Kidney (tissue), 14 donors: Measurements from ENCODE around the gene RARA. TPM values are rescaled to one million over a fixed set of nuclear protein-coding genes. Genes with fewer than 3 reads are reported as not detected.
"Not testable (repeated sequence)": the region's sequence is repeated elsewhere in the genome, so short reads cannot be mapped to it uniquely, and the experiment has no call there.

Experiments
- DNase-seq, 5 donors: peaks; one replicate each; pipeline ENCODE4 v3.0.0-alpha.2; 2013 to 2020
- FAIRE-seq: peaks from 2 replicates; lab custom pipeline; 2012; peaks lifted over from hg19 to GRCh38; lab: Jason Lieb, UNC
- H3K27ac ChIP-seq, 2 donors: one replicate each; pipeline ENCODE4 v1.7.0; 2013; ENCODE audit warnings: low read depth in 2 of 2, low read length in 2 of 2, inconsistent platforms in 1 of 2
- H3K27me3 ChIP-seq: one replicate; pipeline ENCODE4 v1.7.1; 2013; ENCODE audit warnings: low read length, inconsistent platforms; ENCODE audit not compliant: control insufficient read depth, insufficient read depth
- H3K36me3 ChIP-seq, 3 donors: one replicate each; pipeline versions ENCODE4 v1.7.0 to v1.7.1; 2013; ENCODE audit warnings: low read length in 3 of 3, control low read depth in 1 of 3, inconsistent platforms in 1 of 3; ENCODE audit not compliant: insufficient read depth in 3 of 3, control insufficient read depth in 2 of 3
- H3K4me1 ChIP-seq, 3 donors: one replicate each; pipeline versions ENCODE4 v1.7.0 to v1.7.1; 2013; ENCODE audit warnings: low read length in 3 of 3, inconsistent platforms in 1 of 3, low read depth in 1 of 3; ENCODE audit not compliant: control insufficient read depth in 2 of 3, insufficient read depth in 2 of 3
- H3K4me3 ChIP-seq, 3 donors: one replicate each; pipeline versions ENCODE4 v1.7.0 to v1.8.1; 2013; ENCODE audit warnings: low read length in 3 of 3, control low read depth in 1 of 3, inconsistent platforms in 1 of 3
- H3K9ac ChIP-seq, 3 donors: one replicate each; pipeline versions ENCODE4 v1.7.0 to v1.7.1; 2013; ENCODE audit warnings: low read length in 3 of 3, control low read depth in 1 of 3, inconsistent platforms in 1 of 3
- H3K9me3 ChIP-seq, 3 donors: one replicate each; pipeline versions ENCODE4 v1.7.0 to v1.7.1; 2013; ENCODE audit warnings: low read length in 3 of 3, control low read depth in 1 of 3, inconsistent platforms in 1 of 3; ENCODE audit not compliant: control insufficient read depth in 2 of 3, insufficient read depth in 1 of 3
- CTCF ChIP-seq: IDR thresholded peaks from 3 replicates; pipeline ENCODE4 v1.5.1; 2012; ENCODE audit warnings: mild to moderate bottlenecking, moderate library complexity, borderline replicate concordance; ENCODE audit not compliant: insufficient read depth; ENCODE audit errors: extremely low read depth
- intact Hi-C: fragments of 100-400 bp; cut with DNase I; formaldehyde crosslinking; loops from one replicate; pipeline ENCODE4 v1.11.1; 2022
- polyA plus RNA-seq: library from polyadenylated mRNA; stranded (reverse); fragments of 350-450 nt; fragmentation: Illumina TruSeq; extraction: RNeasy Lipid Tissue Mini Kit (QIAGEN cat#74804); gene quantifications from one replicate; pipeline ENCODE4 v1.2.3, GENCODE V29; 2014; ENCODE audit warnings: low read depth, low replicate concordance; ENCODE audit not compliant: insufficient read depth
- total RNA-seq: library from RNA; stranded (reverse); fragmentation: NEBNext Ultra II Directional; extraction: Animal tissue kit (Norgen Biotek cat#: 25700); gene quantifications from one replicate; pipeline ENCODE4 v1.2.1, GENCODE V29; 2021
- donor health status: control.
- donor health status: control.
- donor health status: control.
- donor health status: control.
- donor health status: control.
- donor health status: DM: yes; HTN: yes; CAD: no.
- donor health status: Normal renal cell carcinoma (clear cell type).

Gene RARA
- total and polyA plus RNA-seq, 2 donors from 2014 or later: 22.5 to 45.7 TPM

GRCh38 chr17:40373999-40374398 is 65.0 kb downstream of the RARA start:
- Histone ChIP-seq H3K9me3 (no peaks in the 10 kb centered on the region), H3K27ac (no peak overlapping the region), H3K4me3 (no peak overlapping the region), H3K9ac (no peak overlapping the region), H3K4me1 (no peaks in the 10 kb centered on the region), H3K27me3 (no peaks in the 10 kb centered on the region), H3K36me3 (no peaks in the 10 kb centered on the region)
- no peak for TF ChIP-seq CTCF
- no peak for FAIRE-seq
- no peak for DNase-seq
- intact Hi-C loops: no loop called here

DNA sequence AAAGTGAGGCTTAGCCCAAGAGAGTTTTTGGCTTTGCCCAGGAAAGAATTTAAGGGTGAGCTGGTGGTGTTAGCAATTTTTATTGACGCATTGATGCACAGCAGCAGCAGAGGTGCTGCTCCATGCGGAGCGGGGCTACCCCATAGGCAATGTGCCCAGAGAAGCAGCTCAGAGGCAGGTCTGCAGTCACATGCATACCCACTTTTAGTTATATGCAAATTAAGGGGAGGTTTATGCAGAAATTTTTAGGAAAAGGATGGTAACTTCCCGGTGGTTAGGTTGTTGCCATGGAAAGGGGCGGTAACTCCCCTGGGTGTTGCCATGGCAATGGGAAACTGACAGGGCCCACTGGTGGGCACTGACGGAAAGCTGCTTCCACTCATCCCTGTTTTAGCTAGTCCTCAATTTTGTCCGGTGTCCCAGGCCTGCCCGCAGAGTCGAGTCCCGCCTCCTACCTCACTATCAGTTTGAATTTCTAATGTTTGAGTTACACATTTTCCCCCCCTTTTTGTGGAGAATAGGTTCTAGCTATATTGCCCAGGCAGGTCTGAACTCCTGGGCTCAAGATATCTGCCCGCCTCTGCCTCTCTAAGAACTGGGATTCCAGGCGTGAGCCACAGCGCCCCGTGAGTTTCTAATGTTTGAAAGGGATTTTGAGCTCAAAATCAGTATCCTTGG is 66.0 kb downstream of the RARA start:
- Histone ChIP-seq H3K27me3 (no peaks in the 10 kb centered on the region), H3K4me3 (no peak overlapping the region), H3K9ac (no peak overlapping the region), H3K36me3 (no peaks in the 10 kb centered on the region), H3K9me3 (no peaks in the 10 kb centered on the region), H3K27ac (no peak overlapping the region), H3K4me1 (no peaks in the 10 kb centered on the region)
- intact Hi-C loops: no loop called here
- TF ChIP-seq CTCF: no peak
- DNase-seq (no peak), FAIRE-seq (no peak)

GRCh38 chr17:40375786-40376185 is 66.8 kb downstream of the RARA start:
- H3K27ac ChIP-seq, H3K9me3 ChIP-seq, H3K4me3 ChIP-seq, DNase-seq, intact Hi-C loops, H3K9ac ChIP-seq, FAIRE-seq, H3K27me3 ChIP-seq, H3K36me3 ChIP-seq, H3K4me1 ChIP-seq: not testable (repeated sequence)

GRCh38 chr17:40376541-40376940 is 67.6 kb downstream of the RARA start:
- H3K27me3 ChIP-seq, DNase-seq, H3K36me3 ChIP-seq, H3K27ac ChIP-seq, H3K4me3 ChIP-seq, FAIRE-seq, intact Hi-C loops, H3K4me1 ChIP-seq, H3K9me3 ChIP-seq, H3K9ac ChIP-seq: not testable (repeated sequence)
